ENCODE results near the gene GK. TPM values are rescaled to one million over a fixed set of nuclear protein-coding genes. Genes with fewer than 3 reads are reported as not detected.

The GK gene
- total and polyA plus RNA-seq, 9 of the 15 experiments (the other 6 are each of a cell fraction or from before 2014, with no cell fraction given) = 8.0 to 15.7 (median 12.4) TPM

DNA sequence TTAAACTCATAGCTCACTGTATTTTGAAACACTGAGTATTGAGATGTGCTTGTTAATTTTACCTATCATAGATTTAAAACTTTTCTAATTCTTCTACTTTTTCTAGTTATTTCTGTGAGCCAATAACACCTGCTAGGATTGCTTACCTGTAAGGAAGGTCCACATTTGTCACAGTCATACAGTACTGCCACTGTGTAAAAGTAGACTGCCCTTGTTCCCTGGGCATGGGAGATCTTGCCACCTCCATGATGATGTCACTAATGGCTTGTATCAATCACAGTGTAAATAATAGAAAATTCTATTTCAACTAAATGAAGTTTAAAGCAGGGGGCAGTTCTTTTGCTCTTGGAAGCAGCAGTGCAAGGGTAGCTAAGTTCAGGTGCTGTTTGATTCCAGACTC is 35.9 kb downstream of the GK start:
- ATAC-seq = no peak
- TF ChIP-seq KLF16 (IDR thresholded peaks at IDR 0.05) (no peak), DIDO1 (tag; IDR thresholded peaks at IDR 0.05; ENCODE audit: low read depth) (no peak), TOE1 (IDR thresholded peaks at IDR 0.05; ENCODE audit: borderline replicate concordance) (no peak), TOE1 (CRISPR knock-in tag; IDR thresholded peaks at IDR 0.05; ENCODE audit: borderline replicate concordance, low read depth) (no peak), BCL6 (CRISPR knock-in tag; IDR thresholded peaks at IDR 0.05) (no peak), ZNF717 (CRISPR knock-in tag; IDR thresholded peaks at IDR 0.05) (no peak), ZNF780A (CRISPR knock-in tag; IDR thresholded peaks at IDR 0.05) (no peak), LCOR (CRISPR knock-in tag; IDR thresholded peaks at IDR 0.05) (no peak)
- TF ChIP-seq, protein P1, sequence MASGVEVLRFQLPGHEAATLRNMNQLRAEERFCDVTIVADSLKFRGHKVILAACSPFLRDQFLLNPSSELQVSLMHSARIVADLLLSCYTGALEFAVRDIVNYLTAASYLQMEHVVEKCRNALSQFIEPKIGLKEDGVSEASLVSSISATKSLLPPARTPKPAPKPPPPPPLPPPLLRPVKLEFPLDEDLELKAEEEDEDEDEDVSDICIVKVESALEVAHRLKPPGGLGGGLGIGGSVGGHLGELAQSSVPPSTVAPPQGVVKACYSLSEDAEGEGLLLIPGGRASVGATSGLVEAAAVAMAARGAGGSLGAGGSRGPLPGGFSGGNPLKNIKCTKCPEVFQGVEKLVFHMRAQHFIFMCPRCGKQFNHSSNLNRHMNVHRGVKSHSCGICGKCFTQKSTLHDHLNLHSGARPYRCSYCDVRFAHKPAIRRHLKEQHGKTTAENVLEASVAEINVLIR (CRISPR knock-in tag; IDR thresholded peaks at IDR 0.05) = no peak
- TF ChIP-seq, protein P2, sequence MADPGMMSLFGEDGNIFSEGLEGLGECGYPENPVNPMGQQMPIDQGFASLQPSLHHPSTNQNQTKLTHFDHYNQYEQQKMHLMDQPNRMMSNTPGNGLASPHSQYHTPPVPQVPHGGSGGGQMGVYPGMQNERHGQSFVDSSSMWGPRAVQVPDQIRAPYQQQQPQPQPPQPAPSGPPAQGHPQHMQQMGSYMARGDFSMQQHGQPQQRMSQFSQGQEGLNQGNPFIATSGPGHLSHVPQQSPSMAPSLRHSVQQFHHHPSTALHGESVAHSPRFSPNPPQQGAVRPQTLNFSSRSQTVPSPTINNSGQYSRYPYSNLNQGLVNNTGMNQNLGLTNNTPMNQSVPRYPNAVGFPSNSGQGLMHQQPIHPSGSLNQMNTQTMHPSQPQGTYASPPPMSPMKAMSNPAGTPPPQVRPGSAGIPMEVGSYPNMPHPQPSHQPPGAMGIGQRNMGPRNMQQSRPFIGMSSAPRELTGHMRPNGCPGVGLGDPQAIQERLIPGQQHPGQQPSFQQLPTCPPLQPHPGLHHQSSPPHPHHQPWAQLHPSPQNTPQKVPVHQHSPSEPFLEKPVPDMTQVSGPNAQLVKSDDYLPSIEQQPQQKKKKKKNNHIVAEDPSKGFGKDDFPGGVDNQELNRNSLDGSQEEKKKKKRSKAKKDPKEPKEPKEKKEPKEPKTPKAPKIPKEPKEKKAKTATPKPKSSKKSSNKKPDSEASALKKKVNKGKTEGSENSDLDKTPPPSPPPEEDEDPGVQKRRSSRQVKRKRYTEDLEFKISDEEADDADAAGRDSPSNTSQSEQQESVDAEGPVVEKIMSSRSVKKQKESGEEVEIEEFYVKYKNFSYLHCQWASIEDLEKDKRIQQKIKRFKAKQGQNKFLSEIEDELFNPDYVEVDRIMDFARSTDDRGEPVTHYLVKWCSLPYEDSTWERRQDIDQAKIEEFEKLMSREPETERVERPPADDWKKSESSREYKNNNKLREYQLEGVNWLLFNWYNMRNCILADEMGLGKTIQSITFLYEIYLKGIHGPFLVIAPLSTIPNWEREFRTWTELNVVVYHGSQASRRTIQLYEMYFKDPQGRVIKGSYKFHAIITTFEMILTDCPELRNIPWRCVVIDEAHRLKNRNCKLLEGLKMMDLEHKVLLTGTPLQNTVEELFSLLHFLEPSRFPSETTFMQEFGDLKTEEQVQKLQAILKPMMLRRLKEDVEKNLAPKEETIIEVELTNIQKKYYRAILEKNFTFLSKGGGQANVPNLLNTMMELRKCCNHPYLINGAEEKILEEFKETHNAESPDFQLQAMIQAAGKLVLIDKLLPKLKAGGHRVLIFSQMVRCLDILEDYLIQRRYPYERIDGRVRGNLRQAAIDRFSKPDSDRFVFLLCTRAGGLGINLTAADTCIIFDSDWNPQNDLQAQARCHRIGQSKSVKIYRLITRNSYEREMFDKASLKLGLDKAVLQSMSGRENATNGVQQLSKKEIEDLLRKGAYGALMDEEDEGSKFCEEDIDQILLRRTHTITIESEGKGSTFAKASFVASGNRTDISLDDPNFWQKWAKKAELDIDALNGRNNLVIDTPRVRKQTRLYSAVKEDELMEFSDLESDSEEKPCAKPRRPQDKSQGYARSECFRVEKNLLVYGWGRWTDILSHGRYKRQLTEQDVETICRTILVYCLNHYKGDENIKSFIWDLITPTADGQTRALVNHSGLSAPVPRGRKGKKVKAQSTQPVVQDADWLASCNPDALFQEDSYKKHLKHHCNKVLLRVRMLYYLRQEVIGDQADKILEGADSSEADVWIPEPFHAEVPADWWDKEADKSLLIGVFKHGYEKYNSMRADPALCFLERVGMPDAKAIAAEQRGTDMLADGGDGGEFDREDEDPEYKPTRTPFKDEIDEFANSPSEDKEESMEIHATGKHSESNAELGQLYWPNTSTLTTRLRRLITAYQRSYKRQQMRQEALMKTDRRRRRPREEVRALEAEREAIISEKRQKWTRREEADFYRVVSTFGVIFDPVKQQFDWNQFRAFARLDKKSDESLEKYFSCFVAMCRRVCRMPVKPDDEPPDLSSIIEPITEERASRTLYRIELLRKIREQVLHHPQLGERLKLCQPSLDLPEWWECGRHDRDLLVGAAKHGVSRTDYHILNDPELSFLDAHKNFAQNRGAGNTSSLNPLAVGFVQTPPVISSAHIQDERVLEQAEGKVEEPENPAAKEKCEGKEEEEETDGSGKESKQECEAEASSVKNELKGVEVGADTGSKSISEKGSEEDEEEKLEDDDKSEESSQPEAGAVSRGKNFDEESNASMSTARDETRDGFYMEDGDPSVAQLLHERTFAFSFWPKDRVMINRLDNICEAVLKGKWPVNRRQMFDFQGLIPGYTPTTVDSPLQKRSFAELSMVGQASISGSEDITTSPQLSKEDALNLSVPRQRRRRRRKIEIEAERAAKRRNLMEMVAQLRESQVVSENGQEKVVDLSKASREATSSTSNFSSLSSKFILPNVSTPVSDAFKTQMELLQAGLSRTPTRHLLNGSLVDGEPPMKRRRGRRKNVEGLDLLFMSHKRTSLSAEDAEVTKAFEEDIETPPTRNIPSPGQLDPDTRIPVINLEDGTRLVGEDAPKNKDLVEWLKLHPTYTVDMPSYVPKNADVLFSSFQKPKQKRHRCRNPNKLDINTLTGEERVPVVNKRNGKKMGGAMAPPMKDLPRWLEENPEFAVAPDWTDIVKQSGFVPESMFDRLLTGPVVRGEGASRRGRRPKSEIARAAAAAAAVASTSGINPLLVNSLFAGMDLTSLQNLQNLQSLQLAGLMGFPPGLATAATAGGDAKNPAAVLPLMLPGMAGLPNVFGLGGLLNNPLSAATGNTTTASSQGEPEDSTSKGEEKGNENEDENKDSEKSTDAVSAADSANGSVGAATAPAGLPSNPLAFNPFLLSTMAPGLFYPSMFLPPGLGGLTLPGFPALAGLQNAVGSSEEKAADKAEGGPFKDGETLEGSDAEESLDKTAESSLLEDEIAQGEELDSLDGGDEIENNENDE (IDR thresholded peaks at IDR 0.05; ENCODE audit: low read depth, low read length) = no peak
- CTCF ChIA-PET (ENCODE audit: low intra/inter-chr PET ratio) = no interaction called here

More for the DNA sequence above, 35.9 kb downstream of the GK start:
- no peak for FAIRE-seq
- no peak overlapping the region for H2AFZ ChIP-seq (ENCODE audit: low read depth, low read length)
- POLR2A ChIA-PET = no interaction called here
- no peaks in the 10 kb centered on the region for H3K79me2 ChIP-seq (ENCODE audit: control insufficient read depth, insufficient read depth, low read length)
- H3K36me3 ChIP-seq (ENCODE audit: control insufficient read depth, insufficient read depth, low read length) = no peaks in the 10 kb centered on the region; the same call in 2 of the 3 replicates
- in situ Hi-C loops (cut with MboI) (no loop called here), intact Hi-C loops (cut with micrococcal nuclease) (no loop called here)
- BruUV-seq (replicated peaks) = no TSS peak
- no peak overlapping the region for H3K27ac ChIP-seq (ENCODE audit: extremely low read depth, low read depth, low read length)
- H3K9ac ChIP-seq (ENCODE audit: insufficient read depth in 1 of 2, low read depth in 2 of 2, low read length in 2 of 2) = no peak overlapping the region
- no peaks in the 10 kb centered on the region for H3K9me1 ChIP-seq (ENCODE audit: control insufficient read depth, insufficient read depth, low read length)
- no peaks in the 10 kb centered on the region for H3K9me3 ChIP-seq (replicated peaks; ENCODE audit: control insufficient read depth, insufficient read depth, low read depth, low read length)
- no peak overlapping the region for H3K4me2 ChIP-seq (ENCODE audit: insufficient read depth, low read length)
- no peaks in the 10 kb centered on the region for H3K27me3 ChIP-seq (ENCODE audit: control insufficient read depth in 2 of 2, insufficient read depth in 2 of 2, low read length in 2 of 2)
- no peaks in the 10 kb centered on the region for H4K20me1 ChIP-seq (replicated peaks; ENCODE audit: control insufficient read depth, insufficient read depth, low read length)
- H3K4me1 ChIP-seq (replicated peaks in 1 of 2; ENCODE audit: control insufficient read depth in 2 of 2, insufficient read depth in 2 of 2, low read length in 2 of 2) = no peaks in the 10 kb centered on the region
- no peak overlapping the region for H3K4me3 ChIP-seq
- DNase-seq (ENCODE audit: extremely low read depth in 1 of 4, low spot score in 3 of 4) = no peak

Measured in K562 (cell line).